Glutamatergic neuron (in vitro differentiated cells): ENCODE data around the gene ARHGAP9. TPM values are rescaled to one million over a fixed set of nuclear protein-coding genes. Genes with fewer than 3 reads are reported as not detected.

Experiments used
- DNase-seq: peaks from one replicate; pipeline ENCODE4 v3.0.0; 2022
- H3K27ac Mint-ChIP-seq: one replicate; pipeline ENCODE4 v1.8.0; 2020; ENCODE audit warnings: mild to moderate bottlenecking, mixed read lengths, inconsistent platforms; ENCODE audit not compliant: unreplicated experiment
- H3K27me3 Mint-ChIP-seq: one replicate; pipeline ENCODE4 v1.8.0; 2020; ENCODE audit warnings: mild to moderate bottlenecking, moderate library complexity, mixed read lengths, inconsistent platforms; ENCODE audit not compliant: unreplicated experiment
- H3K36me3 Mint-ChIP-seq: one replicate; pipeline ENCODE4 v1.8.0; 2020; ENCODE audit warnings: mild to moderate bottlenecking, mixed read lengths, inconsistent platforms; ENCODE audit not compliant: unreplicated experiment
- H3K4me1 Mint-ChIP-seq: one replicate; pipeline ENCODE4 v1.8.0; 2020; ENCODE audit warnings: mild to moderate bottlenecking, low read depth, mixed read lengths, inconsistent platforms; ENCODE audit not compliant: unreplicated experiment
- H3K4me3 Mint-ChIP-seq: one replicate; pipeline ENCODE4 v1.8.0; 2020; ENCODE audit warnings: mild to moderate bottlenecking, mixed read lengths, inconsistent platforms; ENCODE audit not compliant: unreplicated experiment
- H3K9me3 Mint-ChIP-seq: one replicate; pipeline ENCODE4 v1.8.0; 2020; ENCODE audit warnings: mild to moderate bottlenecking, moderate library complexity, mixed read lengths, inconsistent platforms; ENCODE audit not compliant: unreplicated experiment
- total RNA-seq: library from RNA; stranded (reverse); fragmentation: NEBNext Ultra II Directional; extraction: Animal tissue kit (Norgen Biotek cat#: 25700); gene quantifications from one replicate; pipeline ENCODE4 v1.2.1, GENCODE V29; 2021; ENCODE audit not compliant: unreplicated experiment
- TF ChIP-seq, protein P1 (sequence below): fragments of 200-600 bp; sonication (generic); IDR thresholded peaks from one replicate; pipeline ENCODE4 v1.5.0; 2021; ENCODE audit not compliant: partially characterized antibody, unreplicated experiment

ARHGAP9 gene
- total RNA-seq, 1 donor from 2014 or later, result 52.0 TPM

GRCh38 chr12:57455374-57456144, 24.1 kb downstream of the ARHGAP9 start:
- peaks cover 39% of the 10 kb centered on the region for H3K4me1 Mint-ChIP-seq
- TF ChIP-seq, protein P1, sequence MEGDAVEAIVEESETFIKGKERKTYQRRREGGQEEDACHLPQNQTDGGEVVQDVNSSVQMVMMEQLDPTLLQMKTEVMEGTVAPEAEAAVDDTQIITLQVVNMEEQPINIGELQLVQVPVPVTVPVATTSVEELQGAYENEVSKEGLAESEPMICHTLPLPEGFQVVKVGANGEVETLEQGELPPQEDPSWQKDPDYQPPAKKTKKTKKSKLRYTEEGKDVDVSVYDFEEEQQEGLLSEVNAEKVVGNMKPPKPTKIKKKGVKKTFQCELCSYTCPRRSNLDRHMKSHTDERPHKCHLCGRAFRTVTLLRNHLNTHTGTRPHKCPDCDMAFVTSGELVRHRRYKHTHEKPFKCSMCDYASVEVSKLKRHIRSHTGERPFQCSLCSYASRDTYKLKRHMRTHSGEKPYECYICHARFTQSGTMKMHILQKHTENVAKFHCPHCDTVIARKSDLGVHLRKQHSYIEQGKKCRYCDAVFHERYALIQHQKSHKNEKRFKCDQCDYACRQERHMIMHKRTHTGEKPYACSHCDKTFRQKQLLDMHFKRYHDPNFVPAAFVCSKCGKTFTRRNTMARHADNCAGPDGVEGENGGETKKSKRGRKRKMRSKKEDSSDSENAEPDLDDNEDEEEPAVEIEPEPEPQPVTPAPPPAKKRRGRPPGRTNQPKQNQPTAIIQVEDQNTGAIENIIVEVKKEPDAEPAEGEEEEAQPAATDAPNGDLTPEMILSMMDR, result no peak
- no peak for DNase-seq
- H3K9me3 Mint-ChIP-seq, result peaks cover 13% of the 10 kb centered on the region
- peaks cover 18% of the 10 kb centered on the region for H3K27me3 Mint-ChIP-seq
- H3K4me3 Mint-ChIP-seq, result peak overlapping the region; percentile 89
- H3K36me3 Mint-ChIP-seq, result peaks cover 6% of the 10 kb centered on the region
- peak overlapping the region; percentile 97 for H3K27ac Mint-ChIP-seq

DNA sequence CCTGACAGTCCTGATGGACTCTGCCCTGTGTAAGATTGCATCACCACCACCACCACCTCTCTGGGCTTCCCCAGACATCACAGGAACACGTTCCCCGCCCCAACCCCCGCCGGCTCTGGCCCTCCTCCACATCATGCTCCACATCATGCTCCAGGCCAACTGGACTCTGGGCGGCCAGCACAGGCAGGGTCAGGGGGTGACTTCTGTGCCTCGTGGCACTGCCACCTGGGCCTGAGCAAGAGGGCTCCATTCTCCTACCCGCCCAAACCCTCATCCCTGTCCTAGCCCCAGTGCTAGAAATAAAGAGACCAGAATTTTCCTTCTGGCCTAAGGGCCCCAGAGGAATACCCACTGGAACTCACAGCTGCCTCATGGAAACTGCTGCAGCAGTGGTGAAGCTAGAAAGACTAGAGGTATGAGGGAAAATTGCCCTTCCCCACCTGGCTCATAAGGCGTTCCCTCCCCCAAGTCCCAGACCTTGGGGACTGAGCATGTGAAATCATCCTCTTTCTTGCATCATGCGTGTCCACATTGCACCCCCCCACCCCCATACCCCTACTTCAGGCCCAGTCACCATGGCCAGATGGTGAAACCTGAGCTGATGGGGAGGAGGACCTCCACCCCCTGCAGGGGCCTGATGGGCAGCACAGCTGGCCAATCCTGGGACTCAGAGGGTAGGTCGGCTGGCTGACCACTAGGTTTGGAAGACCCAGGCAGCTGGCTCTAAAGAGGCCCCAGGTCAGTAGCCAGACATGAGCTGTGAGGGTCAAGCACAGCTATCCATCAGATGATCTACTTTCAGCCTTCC, 24.9 kb downstream of the ARHGAP9 start, which contains the start of gene INHBE:
TSS of gene INHBE (plus strand) at position 742 of the 808 bp plus-strand sequence. CDS start 230 bp downstream, outside the sequence.
- H3K27me3 Mint-ChIP-seq, result peaks cover 13% of the 10 kb centered on the region
- peaks cover 36% of the 10 kb centered on the region for H3K4me1 Mint-ChIP-seq
- H3K36me3 Mint-ChIP-seq, result peaks cover 9% of the 10 kb centered on the region
- H3K27ac Mint-ChIP-seq, result peak within 1 kb of the TSS; percentile 97
- peaks cover 13% of the 10 kb centered on the region for H3K9me3 Mint-ChIP-seq
- TF ChIP-seq, protein P1, result no peak
- DNase-seq, result peak; percentile 82
- H3K4me3 Mint-ChIP-seq, result peak within 1 kb of the TSS; percentile 89

DNA sequence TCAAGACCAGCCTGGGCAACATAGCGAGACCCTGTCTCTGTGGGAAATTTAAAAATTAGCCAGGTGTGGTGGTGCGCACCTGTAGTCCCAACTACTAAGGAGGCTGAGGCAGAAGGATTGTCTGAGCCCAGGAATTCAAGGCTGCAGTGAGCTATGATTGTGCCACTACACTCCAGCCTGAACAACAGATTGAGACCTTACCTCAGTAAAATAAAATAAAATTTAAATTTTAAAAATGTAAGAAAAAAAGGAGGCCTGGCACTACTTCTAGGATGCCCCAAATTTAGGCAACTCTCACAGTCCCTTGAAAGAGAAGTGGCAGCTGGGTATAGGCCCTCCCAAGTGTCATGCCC, 25.5 kb downstream of the ARHGAP9 start:
- H3K36me3 Mint-ChIP-seq, result peaks cover 9% of the 10 kb centered on the region
- DNase-seq, result no peak
- peaks cover 10% of the 10 kb centered on the region for H3K27me3 Mint-ChIP-seq
- TF ChIP-seq, protein P1, result no peak
- peaks cover 33% of the 10 kb centered on the region for H3K4me1 Mint-ChIP-seq
- peak overlapping the region; percentile 97 for H3K27ac Mint-ChIP-seq
- peaks cover 15% of the 10 kb centered on the region for H3K9me3 Mint-ChIP-seq
- H3K4me3 Mint-ChIP-seq, result peak overlapping the region; percentile 43

GRCh38 chr12:57452937-57453509, 26.6 kb downstream of the ARHGAP9 start:
- H3K4me1 Mint-ChIP-seq, result peaks cover 28% of the 10 kb centered on the region
- peak overlapping the region; percentile 91 for H3K27ac Mint-ChIP-seq
- peak overlapping the region; percentile 44 for H3K4me3 Mint-ChIP-seq
- peaks cover 9% of the 10 kb centered on the region for H3K36me3 Mint-ChIP-seq
- DNase-seq, result peak; percentile 94
- TF ChIP-seq, protein P1, result peak; percentile 77
- H3K27me3 Mint-ChIP-seq, result peaks cover 9% of the 10 kb centered on the region
- peaks cover 12% of the 10 kb centered on the region for H3K9me3 Mint-ChIP-seq
